HG03460 (cell line): Measurements from ENCODE around the gene CTBP1.

Experiments
- ATAC-seq: cut with Tn5 transposase; IDR thresholded peaks from one replicate; pipeline ENCODE4 v1.9.1; 2021; ENCODE audit not compliant: unreplicated experiment

The CTBP1 gene

GRCh38 chr4:1211891-1212545 lies 36.9 kb downstream of the CTBP1 start:
- no peak for ATAC-seq

GRCh38 chr4:1211371-1211770 lies 37.6 kb downstream of the CTBP1 start:
- no peak for ATAC-seq

GRCh38 chr4:1210971-1211370 lies 38.0 kb downstream of the CTBP1 start:
- no peak for ATAC-seq

DNA sequence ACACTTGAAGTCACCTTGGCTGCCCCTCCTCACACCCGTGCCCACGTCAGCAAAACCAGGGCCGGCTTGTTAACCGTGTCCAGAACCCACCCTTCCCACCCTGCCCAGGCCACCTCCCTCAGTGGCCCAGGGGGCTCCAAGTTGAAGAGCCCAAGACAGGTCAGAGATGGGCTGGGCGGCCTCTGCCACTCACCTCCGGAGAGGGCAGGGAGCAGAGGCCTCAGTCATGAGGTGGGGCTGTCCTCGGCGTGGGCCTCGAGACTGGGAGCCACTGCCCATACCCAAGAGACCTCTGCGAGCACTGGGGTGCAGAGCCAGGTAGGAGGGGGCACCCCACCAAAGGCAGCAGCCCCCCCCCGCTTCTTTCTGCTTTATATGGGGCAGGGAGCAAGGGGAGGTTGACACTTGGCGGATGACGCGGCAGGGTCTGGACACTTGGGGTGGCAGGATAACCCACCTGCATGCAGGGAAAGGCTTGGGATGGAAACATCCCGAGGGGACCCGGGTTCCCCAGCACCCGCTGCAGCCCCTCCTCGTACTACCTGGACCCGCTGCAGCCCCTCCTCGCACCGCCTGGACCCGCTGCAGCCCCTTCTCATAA lies 38.6 kb downstream of the CTBP1 start:
- no peak for ATAC-seq

GRCh38 chr4:1209821-1210220 lies 39.1 kb downstream of the CTBP1 start:
- no peak for ATAC-seq

DNA sequence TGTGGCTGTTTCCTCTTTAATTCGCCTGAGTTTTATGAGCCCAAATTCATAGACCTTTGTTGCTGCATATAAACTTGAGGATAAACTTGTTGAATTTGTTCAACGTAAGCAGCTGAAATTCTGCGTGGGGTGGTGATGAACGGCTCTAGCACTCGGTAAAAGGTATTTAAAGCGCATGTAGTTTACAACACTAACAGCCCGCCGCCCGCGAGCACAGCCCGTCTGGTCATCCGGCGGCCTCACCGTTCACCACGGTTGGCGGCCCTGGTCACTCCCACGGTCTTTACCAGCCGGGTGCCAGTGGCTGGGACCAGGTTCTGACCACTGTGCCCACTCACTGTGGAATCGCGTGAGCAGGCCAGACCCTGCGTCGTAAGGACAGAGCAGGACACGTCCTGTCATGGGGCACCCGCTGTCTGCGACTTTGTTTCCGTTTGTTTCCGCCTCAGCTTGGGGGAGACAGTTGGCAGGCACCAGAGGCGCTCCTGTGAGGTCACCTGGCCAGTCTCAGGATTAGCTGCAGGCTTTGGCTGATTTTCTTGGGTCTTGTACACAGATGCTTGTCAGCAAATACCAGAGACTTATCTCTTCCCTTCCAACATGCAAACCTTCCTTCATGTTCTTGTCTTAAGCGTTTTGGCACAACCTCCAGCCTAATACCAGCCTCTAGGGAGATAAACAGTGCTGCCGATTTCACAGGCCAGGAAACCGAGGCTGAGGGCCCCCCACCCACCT lies 39.8 kb downstream of the CTBP1 start:
- ATAC-seq = no peak

DNA sequence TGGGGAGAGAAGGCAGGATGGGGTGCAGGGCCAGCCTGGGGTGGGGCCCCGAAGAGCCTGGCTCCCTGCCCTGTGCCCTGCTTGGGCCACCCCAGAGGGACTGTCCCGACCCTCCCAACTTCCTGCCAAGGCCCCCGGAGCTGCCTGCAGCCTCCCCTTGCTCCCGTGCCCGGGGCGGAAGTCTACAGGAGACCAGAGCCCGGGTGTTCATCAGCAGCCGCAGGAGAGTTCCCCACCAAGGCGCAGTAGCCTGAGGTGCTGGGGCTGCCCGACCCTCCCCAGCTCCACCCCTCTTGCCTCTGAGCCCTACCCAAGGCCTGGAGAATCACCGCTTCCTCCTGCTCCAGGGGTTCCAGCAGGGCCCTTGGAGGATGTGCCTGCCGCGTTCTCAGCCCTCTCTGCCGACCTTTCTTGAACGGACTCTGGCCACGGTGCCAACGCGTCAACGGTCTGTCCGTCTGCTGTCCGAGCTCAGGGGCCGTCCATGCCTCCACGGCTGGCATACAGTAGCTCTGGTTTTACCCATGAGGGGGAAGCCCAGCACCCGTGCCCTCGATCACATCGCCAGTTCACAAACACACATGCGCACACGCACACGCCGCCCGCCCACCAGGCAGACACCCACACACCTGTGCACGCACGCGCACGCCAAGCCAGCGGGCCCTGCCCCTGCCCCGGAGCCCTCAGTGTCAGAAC lies 40.5 kb downstream of the CTBP1 start:
- no peak for ATAC-seq

- ATAC-seq = no peak
These were observed 41.2 kb downstream of the CTBP1 start for GRCh38 chr4:1207603-1208265.

DNA sequence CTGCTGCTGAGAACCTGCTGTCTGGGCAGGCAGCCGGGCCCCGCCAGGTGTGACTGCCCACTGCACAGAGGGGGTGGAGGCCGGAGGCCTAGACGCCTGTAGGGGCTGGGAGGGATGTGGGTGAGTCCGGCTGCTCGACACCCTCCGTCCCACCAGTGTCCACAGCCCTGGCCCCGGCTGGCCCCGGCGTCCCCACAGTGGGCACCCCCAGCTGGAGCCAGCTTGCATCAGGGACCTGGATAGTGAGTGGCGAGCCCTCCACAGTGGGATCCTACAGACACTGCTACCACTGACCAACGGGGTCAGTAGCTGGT lies 41.8 kb downstream of the CTBP1 start:
- no peak for ATAC-seq

- ATAC-seq = no peak
These were observed 42.4 kb downstream of the CTBP1 start for GRCh38 chr4:1206299-1207156.

DNA sequence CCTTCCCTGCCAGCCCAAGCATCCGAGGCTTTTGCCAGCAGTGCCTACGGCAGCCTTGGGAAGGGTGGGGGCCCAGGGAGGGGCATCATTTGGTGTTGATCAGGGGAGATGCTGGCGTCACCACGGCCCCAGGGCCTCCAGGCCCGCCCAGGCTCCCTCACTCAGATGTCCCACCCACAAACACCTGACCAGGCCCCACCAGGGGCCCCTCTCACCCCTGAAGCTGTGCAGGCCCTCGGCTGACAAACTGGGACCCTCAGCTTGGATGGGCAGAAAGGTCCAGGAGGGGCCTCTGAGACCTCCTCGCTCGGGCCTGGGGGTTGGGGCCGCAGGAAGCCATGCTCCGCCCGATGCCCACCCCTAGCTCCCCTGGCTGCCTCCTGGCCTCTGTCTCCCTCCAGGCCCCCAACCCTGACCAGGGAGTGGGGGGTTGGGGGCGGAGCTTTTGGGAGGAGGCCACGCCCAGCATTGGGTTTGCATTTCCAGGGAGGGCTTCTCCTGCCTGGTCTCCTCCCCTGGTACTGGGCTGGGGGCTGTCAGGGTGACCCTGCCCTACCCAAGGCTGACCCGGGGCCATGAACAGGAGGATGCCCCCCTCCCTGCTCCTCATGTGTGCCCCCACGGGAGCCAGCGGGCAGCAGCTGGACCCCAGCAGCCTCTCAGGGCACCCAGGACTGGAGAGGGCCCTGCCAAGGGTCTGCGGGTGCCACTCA lies 43.2 kb downstream of the CTBP1 start:
- no peak for ATAC-seq

GRCh38 chr4:1204828-1205585 lies 43.9 kb downstream of the CTBP1 start:
- ATAC-seq = no peak

DNA sequence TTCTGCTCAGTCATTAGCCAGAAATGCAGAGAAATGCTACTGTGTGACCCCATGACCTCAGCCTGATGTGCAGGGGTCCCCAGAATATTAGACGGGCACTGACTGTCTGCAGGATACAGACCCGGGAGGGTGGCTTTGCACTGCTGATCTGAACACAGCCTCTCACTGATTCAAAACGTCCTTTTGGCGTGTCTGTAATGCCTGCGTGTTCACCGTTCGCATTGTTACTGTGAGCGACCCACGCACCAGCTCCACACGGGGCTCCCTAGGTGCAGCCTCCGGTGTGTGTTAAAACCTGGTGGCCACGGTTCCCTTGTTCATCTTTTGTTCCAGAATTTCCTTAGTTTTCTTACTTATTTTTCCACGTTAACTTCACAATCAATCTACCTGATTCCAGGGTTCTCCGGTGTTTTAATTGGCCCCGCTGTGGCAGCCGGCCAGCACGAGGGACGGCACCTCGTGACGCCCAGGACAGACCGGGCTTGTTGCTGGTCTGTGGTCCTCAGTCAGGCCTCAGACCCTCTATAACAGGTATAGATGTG lies 44.6 kb downstream of the CTBP1 start:
- ATAC-seq = no peak

DNA sequence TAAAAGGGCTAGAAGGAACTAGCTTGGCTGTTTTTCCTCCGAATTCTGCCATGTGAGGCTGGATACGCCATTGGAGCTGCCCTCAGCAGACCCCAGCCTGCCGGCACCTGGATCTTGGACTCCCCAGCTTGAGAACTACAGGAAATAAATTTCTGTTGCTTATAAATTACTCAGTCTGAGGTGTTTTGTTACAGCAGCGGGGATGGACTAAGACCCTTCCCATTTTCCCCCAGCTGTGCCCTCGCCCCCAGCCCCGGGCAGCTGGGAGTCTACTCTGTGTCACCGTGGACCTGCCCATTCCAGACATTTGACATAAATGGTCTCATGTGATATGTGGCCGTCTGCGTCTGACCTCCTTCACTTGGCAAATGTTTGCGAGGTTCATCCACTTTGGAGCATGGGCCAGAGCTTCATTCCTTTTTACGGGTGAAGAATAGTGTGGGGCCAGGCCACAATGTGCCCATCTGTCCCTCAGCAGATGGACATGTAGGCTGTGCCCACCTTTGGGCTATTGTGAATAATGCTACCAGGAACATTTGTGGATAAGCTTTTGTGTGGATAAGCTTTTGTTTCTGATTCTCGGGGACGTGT lies 45.8 kb downstream of the CTBP1 start:
- no peak for ATAC-seq

DNA sequence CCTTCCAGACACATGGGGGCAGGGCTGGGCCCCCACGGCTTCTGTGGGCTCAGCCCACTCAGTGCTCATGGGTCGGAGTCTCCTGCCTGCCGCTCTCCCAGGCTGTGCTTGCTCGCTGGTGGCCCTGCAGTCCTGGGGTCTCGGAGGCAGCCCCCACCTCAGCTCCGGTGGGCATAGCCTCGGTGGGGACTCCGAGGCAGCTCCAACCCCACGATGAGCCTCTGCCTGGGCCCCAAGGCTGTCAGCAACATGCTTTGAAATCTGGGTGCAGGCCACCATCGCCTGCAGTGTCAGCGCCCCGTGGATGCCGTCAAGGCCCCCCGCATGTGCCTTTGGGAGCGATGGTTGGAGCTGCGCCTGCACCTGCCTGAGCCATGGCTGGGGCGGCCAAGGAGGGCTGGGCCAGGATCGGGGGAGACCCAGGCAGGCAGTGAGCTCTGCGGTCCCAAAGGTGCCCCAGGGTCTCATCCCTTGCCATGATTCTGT lies 46.4 kb downstream of the CTBP1 start:
- ATAC-seq = no peak

- peak; percentile 34 for ATAC-seq
These were observed 46.9 kb downstream of the CTBP1 start for GRCh38 chr4:1201851-1202525.

DNA sequence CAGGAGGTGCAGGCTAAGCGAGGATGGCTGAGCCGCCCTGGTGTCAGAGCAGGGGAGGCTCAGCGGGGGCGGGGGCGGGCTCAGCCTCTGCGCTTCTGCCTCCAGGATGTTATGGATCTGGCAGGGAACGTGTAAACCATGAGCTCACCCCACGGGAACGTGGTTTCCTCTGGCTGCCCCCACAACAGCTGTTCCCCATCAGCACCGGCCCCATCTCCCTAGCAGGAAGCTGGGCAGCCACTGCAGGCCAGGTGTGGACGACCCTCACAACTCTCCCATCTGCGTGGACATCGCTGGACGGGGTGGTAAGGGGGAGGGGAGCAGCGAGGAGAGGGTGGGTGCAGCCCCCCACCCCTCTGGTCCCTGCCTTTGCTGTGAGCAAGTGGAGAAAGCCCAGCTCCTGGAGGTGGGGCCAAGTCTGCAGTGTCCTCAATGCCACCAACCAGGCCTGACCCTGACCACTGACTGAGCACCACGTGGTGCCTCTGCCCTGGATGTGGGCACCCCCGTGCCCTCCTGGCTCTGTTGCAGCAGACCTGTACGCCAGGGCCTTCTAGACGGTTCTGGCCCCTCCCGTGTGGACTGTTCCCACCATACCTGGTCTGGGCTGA lies 48.4 kb downstream of the CTBP1 start:
- ATAC-seq = no peak
